ENCODE results near the gene MEGF6.

MEGF6 gene

DNA sequence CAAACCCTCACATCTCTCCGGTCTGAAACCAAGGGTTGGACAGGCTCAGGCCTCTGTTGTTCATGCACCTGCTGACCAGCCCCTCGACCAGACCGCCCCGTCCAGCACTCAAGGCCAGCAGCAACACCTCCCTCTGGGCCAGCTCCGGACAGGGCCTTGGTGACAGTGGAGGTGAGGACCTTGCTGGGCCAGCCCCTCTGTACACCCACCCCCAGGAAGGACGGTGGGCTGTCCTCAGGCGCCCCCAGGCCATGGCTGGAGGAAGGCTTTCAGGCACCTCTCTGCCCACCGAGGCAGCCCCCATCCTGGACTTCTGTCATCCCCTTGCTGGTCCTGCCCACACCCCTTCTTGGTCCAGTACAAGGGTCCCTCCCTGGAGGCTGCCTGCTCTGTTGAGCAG, 48.6 kb downstream of the MEGF6 start:
- no peak for TF ChIP-seq ZNF274 (IDR thresholded peaks at IDR 0.05; ENCODE audit: low read depth, low read length)
- H3K4me3 ChIP-seq (ENCODE audit: low read length), result no peak overlapping the region

DNA sequence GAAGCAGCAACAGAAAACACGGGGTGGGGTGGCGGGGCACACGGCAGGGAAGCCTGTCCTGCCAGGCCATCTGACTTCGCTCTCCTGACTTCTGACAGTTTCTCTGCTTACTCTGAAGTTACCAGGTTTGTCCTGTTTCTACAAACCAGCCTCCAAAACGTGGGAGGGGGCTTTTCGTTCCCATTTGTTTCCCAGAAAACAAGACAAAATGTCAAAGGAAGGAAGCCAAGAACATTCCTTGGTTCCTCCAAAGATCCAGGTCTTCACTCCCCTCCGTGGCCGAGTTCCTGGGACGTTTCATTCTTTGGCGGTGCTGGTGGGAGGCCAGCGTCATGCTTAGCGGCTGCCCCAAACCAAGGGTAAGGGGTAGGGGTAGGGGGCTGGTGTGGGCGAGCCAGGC, 49.6 kb downstream of the MEGF6 start:
- TF ChIP-seq ZNF274 (IDR thresholded peaks at IDR 0.05; ENCODE audit: low read depth, low read length), result no peak
- no peak overlapping the region for H3K4me3 ChIP-seq (ENCODE audit: low read length)

DNA sequence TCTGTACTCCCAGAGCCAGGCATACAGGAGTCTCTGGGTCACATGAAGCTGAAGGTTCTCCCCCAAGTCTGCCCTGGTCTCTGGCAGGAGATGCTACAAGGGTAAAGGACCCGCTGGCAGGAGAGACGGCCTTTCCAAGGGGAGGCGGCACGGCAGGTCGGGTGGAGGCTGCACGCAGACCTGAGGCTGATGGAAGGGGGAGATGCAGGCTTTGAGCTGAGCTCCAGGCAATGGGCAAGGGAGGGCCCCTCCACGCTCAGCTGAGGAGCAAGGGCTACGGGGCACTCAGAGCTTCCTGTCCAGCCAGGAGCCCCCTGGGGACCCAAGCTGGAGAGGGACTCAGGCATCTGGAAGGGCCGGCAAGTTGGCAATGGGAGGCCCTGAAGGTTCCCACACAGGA, 50.3 kb downstream of the MEGF6 start:
- H3K4me3 ChIP-seq (ENCODE audit: low read length), result no peak overlapping the region
- TF ChIP-seq ZNF274 (IDR thresholded peaks at IDR 0.05; ENCODE audit: low read depth, low read length), result no peak

DNA sequence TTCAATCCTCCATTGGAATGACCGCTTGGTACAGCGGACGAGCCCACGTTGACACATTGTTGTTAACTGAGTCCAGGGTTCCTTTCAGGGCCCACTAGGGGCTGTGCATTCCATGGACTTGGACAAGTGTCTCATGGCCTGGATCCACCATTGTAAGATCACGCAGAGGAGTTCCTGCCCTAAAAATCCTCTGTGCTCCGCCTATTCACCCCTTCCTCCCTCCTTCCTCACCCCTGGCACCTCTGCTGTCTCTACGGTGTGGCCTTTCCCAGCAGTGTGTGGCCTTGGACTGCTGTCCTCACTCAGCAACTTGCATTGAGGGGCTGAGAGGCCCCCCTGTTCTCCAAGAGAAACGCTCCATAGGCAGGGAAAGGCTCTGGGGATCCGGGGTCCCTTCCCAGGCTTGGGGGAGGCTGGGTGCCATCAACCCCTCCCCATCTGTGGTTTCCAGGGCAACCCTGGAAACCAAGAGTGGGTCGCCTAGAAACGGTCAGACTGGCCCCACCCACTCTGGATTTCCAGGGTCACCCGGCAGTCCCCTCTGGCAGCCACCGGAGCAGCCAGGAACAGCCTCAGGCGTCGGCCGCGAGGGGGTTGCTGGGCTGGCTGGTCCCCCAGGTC, 50.9 kb downstream of the MEGF6 start:
- H3K4me3 ChIP-seq (ENCODE audit: low read length), result no peak overlapping the region
- no peak for TF ChIP-seq ZNF274 (IDR thresholded peaks at IDR 0.05; ENCODE audit: low read depth, low read length)

DNA sequence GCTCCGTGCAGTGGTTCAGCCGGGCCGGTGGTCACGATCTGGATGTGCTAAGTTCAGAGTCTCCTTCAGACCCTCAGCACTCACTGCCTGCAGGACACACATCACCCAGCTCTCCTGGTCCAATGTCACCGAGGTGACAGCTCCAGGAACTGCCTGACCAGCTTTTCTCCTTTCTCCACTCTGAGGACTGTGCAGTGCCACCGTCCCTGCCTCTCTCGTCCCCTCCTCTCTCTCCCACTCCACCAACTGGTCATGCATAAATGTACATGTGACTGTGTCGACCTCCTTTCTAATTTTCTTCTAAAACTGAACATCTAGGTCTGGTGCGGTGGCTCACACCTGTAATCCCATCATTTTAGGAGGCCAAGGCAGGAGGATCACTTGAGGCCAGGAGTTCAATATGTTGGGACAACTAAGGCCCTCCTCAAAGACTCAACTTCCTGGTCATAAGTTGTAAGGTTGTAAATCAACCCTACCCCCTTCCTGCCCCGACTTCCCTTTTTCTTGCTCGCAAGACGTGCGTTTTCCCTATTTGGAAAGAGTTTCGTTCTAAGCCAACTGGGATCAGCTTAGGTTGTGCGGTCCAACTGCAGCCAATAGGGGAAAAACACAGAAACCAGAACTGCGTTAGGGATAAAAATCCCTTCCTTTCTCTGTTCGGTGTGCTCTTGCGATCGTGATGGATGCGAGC, 53.1 kb downstream of the MEGF6 start:
- no peak for TF ChIP-seq ZNF274 (IDR thresholded peaks at IDR 0.05; ENCODE audit: low read depth, low read length)
- H3K4me3 ChIP-seq (ENCODE audit: low read length), result no peak overlapping the region

DNA sequence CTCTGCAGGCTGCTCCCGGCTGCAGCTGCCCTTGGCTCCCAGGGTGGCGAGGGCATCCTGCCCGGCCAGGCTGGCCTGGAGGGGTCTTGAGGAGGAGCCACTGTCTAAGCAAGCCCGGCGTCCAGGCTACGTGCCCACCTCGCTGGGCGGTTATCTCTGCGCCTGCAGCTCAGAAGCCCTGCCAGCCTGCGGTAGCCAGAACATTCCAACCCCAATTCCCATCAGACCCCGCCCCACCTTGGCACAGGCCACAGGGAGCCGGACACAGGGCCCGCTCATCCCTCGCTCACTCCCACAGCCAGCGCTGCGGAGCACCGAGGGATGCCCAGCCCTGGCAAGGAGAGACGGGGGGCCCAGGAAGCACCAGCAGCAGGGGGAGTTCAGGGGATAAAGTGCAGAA, 53.9 kb downstream of the MEGF6 start:
- no peak overlapping the region for H3K4me3 ChIP-seq (ENCODE audit: low read length)
- no peak for TF ChIP-seq ZNF274 (IDR thresholded peaks at IDR 0.05; ENCODE audit: low read depth, low read length)

DNA sequence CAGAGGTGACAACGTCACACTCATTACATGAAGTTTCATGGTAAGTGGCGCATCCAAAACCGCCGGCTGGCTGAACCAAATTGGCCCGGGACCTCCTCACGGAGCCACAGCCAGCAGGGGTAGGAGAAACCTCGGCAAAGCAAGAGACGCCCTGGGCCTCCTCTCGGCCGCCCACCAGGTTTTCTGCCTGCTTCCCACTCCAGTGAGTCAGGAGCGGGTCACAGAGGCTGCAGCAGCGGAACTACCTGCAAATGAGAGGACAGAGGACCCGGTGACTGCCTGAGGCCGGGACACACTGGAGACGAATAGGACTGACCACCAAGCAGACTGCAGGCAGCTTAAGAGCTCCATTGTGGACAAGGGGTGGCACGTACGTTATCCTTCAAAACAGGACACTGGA, 55.0 kb downstream of the MEGF6 start:
- no peak for TF ChIP-seq ZNF274 (IDR thresholded peaks at IDR 0.05; ENCODE audit: low read depth, low read length)
- no peak overlapping the region for H3K4me3 ChIP-seq (ENCODE audit: low read length)

DNA sequence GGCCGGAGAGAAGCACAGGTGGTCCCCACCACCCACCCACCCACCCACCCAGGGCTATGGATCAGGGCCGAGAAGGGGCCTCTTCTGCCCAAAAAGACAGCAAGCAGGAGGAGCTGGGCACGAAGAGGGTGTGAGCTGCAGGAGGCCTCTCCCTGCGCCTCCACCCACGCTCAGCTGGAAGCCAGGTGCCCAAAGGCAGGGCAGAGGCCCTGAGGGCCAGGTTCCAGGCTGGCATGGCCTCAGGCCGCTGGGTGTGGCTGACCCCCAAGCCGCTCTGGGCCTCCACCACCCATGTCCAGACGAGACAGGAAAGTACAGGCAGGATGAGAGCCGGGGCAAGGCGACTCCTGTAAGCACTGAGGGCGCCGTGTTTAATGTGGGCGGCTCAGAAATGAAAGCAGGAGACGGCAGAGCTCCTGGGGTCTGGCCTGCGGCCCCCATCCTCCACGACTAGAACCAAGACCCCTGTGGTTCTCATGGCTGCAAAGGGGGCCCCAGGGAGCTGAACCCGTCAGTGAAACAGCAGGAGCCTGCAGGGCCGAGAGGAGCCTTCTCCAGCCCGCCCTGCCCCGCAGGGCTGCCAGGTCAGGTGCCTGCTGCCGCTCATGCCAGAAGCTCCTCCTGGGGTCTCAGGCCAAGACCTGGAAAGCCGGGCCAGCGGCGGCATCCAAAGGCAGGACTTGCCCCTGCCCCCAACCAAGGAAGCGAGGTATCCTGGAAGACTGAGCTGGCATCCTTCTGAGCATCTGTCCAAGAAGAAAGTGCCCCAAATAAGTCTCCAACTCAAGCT, 56.0 kb downstream of the MEGF6 start:
- H3K4me3 ChIP-seq (ENCODE audit: low read length), result no peak overlapping the region
- no peak for TF ChIP-seq ZNF274 (IDR thresholded peaks at IDR 0.05; ENCODE audit: low read depth, low read length)

DNA sequence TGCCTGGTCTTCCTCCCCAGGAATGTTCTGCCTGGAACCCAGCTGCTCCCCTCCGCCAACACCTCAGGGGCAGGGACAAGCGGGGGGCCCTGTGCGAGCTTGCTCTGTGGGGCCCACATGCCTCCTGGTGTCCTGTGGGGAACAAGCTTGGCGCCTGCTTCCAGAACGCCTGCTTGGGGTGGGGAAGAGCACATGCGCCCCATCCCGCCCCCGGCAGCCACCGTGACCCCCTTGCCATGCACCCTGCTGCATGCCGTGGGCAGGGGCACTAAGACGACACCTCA, 57.4 kb downstream of the MEGF6 start:
- no peak overlapping the region for H3K4me3 ChIP-seq (ENCODE audit: low read length)
- no peak for TF ChIP-seq ZNF274 (IDR thresholded peaks at IDR 0.05; ENCODE audit: low read depth, low read length)

DNA sequence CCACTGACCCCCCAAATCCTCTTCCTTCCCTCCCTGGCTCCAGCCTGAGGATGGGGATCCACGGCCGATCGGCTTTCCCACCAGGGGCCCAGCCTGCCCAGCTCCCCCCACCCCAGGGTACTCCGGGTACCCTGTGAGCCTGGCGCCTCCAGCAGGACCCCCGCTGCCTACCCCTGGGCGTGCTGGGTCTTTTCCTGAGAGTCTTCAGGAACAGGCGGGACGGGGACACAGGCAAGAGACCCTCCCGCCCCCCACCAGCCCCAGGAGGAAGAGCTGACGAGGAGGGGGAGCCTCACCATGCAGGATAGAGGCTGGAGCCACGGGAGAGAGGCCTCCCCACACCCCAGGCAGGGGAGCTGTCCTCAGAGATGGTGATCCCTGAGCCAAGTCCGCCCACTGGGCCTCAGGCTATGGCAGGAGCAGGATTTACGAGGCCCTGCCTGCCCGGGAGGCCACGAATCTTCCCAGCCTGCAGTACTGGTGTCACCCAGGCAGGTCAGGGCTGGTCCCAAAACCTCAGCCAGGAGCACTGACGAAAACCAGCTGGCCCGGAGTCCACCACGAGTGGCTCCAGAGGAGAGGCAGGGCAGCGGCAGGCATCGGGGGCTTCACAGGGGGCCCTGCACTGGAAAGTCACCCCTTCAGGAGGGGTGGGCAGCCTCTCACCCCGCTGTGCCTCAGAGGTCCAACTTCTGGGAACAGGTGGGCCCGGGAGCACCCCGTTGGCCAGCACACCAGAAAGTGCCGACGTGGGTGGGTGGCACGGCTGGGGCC, 58.0 kb downstream of the MEGF6 start:
- no peak overlapping the region for H3K4me3 ChIP-seq (ENCODE audit: low read length)
- TF ChIP-seq ZNF274 (IDR thresholded peaks at IDR 0.05; ENCODE audit: low read depth, low read length), result no peak

DNA sequence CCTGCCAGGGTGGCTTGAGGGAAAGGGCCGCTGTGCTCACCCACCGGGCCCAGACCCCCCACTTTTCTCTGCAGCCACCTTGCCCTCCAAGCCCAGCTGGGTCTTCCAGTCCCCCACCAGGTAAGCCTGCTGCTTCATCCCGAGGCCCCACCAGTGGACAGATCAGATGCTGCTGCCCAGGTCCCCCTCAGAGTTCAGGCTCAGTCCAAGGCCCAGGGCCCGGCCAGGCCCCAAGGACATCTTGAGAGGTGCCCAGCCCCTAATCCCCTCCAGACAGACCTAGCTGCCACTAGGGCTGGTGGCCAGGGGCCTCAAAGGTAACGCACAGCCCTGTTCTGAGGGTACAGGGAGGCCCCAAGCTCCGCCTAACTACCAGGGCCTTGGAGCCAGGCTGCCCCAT, 58.6 kb downstream of the MEGF6 start:
- TF ChIP-seq ZNF274 (IDR thresholded peaks at IDR 0.05; ENCODE audit: low read depth, low read length), result no peak
- H3K4me3 ChIP-seq (ENCODE audit: low read length), result no peak overlapping the region

DNA sequence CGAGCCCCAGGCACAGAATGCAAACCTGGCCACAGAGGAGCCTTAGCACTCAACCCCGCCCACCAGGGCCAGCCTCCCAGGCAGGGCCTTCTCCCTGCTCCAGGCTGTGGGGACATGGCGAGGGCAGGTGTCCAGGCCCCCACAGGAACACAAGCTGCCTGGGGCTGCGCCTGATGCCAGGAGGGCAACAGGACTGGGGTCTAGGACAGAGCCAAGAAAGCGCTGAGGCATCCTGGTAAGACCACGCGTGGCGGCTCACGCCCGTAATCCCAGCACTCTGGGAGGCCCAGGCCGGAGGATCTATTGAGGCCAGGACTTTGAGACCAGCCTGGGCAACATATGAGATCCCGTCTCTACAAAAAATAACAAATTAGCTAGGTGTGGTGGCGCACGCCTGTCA, 59.1 kb downstream of the MEGF6 start:
- no peak for TF ChIP-seq ZNF274 (IDR thresholded peaks at IDR 0.05; ENCODE audit: low read depth, low read length)
- no peak overlapping the region for H3K4me3 ChIP-seq (ENCODE audit: low read length)

DNA sequence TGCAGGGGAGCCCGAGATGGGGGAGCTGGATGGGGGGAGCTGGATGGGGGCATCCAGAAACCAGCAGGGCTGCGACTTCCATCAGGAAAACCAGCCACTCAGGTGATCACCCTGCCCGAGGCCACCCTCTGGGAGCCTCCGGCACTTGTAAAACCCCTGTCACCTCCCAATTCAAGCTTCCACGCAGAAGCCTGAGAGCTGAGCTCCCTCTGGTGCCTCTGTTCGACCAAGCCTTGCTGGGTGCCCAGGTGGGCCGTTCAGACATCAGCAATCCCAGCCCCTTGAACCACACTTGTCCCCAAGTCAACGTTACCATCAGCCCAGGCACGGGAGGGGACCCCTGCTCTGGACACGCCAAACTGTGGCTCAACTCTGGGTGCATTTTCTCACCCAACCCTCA, 59.6 kb downstream of the MEGF6 start:
- H3K4me3 ChIP-seq (ENCODE audit: low read length), result no peak overlapping the region
- no peak for TF ChIP-seq ZNF274 (IDR thresholded peaks at IDR 0.05; ENCODE audit: low read depth, low read length)

DNA sequence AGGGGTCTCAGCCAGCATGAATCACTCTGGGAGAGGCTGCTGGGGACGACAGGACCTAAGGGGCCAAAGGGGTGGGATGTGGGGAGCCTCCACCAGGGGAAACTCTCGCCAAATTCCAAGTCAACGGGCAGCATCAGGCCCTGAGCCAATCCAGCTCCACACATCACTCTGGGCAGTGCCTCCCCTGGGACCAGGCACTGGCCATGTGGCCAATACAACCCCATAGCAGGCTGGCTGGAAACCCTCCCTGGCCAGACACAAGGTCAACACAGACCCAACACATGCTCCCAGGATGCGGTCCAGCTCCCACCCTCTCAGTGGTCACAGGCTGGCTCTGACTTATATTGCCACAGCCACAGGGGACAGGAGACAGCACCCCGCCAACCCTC, 60.0 kb downstream of the MEGF6 start:
- no peak for TF ChIP-seq ZNF274 (IDR thresholded peaks at IDR 0.05; ENCODE audit: low read depth, low read length)
- H3K4me3 ChIP-seq (ENCODE audit: low read length), result no peak overlapping the region

Data from GM08714 (cell line).